Measurements from ENCODE around the gene EDAR. TPM values are rescaled to one million over a fixed set of nuclear protein-coding genes. Genes with fewer than 3 reads are reported as not detected.

Gene EDAR
- total and polyA plus RNA-seq, 8 donors, result 0.47 to 8.1 (median 5.9) TPM; not detected in 1

DNA sequence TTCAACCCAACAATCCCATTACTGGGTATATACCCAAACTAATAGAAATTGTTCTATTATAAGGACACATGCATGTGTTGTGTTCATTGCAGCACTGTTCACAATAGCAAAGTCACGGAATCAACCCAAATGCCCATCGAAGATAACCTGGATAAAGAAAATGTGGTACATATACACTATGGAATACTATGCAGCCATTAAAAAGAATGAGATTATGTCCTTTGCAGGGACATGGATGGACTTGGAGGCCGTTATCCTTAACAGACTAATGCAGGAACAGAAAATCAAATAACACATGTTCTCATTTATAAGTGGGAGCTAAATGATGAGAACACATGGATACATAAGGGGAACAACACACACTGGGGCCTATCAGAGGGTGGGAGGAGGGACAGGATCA lies 136.6 kb downstream of the EDAR start:
- no peaks in the 10 kb centered on the region for H3K9me3 ChIP-seq
- no peak overlapping the region for H3K4me3 ChIP-seq
- no peak for DNase-seq
- ATAC-seq, result no peak
- peaks cover 0 to 10% of the 10 kb centered on the region in 2 donors for H3K36me3 ChIP-seq
- H3K4me1 ChIP-seq, result no peaks in the 10 kb centered on the region
- H3K27ac ChIP-seq, result no peak overlapping the region
- H3K27me3 ChIP-seq, result no peaks in the 10 kb centered on the region
- intact Hi-C loops (cut with DNase I), result no loop called here
- TF ChIP-seq, protein P1, sequence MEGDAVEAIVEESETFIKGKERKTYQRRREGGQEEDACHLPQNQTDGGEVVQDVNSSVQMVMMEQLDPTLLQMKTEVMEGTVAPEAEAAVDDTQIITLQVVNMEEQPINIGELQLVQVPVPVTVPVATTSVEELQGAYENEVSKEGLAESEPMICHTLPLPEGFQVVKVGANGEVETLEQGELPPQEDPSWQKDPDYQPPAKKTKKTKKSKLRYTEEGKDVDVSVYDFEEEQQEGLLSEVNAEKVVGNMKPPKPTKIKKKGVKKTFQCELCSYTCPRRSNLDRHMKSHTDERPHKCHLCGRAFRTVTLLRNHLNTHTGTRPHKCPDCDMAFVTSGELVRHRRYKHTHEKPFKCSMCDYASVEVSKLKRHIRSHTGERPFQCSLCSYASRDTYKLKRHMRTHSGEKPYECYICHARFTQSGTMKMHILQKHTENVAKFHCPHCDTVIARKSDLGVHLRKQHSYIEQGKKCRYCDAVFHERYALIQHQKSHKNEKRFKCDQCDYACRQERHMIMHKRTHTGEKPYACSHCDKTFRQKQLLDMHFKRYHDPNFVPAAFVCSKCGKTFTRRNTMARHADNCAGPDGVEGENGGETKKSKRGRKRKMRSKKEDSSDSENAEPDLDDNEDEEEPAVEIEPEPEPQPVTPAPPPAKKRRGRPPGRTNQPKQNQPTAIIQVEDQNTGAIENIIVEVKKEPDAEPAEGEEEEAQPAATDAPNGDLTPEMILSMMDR (IDR thresholded peaks at IDR 0.05), result no peak

- intact Hi-C loops (cut with DNase I), result no loop called here
- no peak for ATAC-seq
These were observed 142.0 kb downstream of the EDAR start for GRCh38 chr2:108847000-108847399.

DNA sequence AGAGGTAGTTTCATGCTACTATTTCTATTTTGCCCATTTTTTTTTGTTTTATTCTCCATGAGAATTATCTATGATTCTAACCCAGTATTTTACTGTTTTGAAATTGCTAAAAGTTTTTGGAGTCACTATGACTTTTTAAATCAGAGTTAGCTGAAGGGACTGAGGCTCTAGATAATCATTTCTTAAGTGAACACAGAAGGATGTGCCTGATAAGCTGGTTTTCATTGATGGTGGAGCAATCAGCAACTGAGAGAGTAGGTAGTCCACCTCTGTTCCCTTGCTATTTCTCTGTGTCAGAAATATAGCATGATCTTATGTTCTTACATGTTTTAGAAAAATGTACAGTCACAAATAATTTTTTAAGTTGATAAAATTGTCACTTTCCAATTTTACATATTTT lies 143.1 kb downstream of the EDAR start:
- DNase-seq, result no peak
- TF ChIP-seq, protein P1 (IDR thresholded peaks at IDR 0.05), result no peak

More at GRCh38 chr2:108847000-108847399, 142.0 kb downstream of the EDAR start:
- Histone ChIP-seq H3K27me3 (no peaks in the 10 kb centered on the region), H3K4me3 (no peak overlapping the region), H3K4me1 (no peaks in the 10 kb centered on the region), H3K27ac (no peak overlapping the region), H3K36me3 (peaks cover 0 to 10% of the 10 kb centered on the region in 2 donors), H3K9me3 (no peaks in the 10 kb centered on the region)
- no peak for DNase-seq
- TF ChIP-seq, protein P1 (IDR thresholded peaks at IDR 0.05), result no peak

More for the DNA sequence above, 143.1 kb downstream of the EDAR start:
- H3K36me3 ChIP-seq, result peaks cover 0 to 9% of the 10 kb centered on the region in 2 donors
- intact Hi-C loops (cut with DNase I), result no loop called here
- no peak for ATAC-seq
- H3K4me3 ChIP-seq, result no peak overlapping the region
- peaks cover 0 to 3% of the 10 kb centered on the region in 2 donors for H3K9me3 ChIP-seq
- H3K27me3 ChIP-seq, result no peaks in the 10 kb centered on the region
- H3K4me1 ChIP-seq, result no peaks in the 10 kb centered on the region
- H3K27ac ChIP-seq, result no peak overlapping the region

Other genes starting within 250 kb of the EDAR start
- 1 to 10 TPM; 3.8 to 4.5 TPM for gene CCDC138, start 202.4 kb downstream of the EDAR start, total RNA-seq
- 10 to 100 TPM; 16.7 to 22.6 (median 19.1) TPM for gene CCDC138, start 202.4 kb downstream of the EDAR start, polyA plus RNA-seq (ENCODE audit: insufficient read length in 6 of 6)
- 10 to 100 TPM in 1 of 2 donors, 1 to 10 TPM in 1; 7.6 to 11.1 TPM for gene SH3RF3, start 140.0 kb upstream of the EDAR start, total RNA-seq
- 10 to 100 TPM in 1 of 6 donors, 1 to 10 TPM in 5; 7.0 to 10.0 (median 8.3) TPM for gene SH3RF3, start 140.0 kb upstream of the EDAR start, polyA plus RNA-seq (ENCODE audit: insufficient read length in 6 of 6)

Measured in left lung (tissue), 10 donors.